Astrocyte (in vitro differentiated cells and primary cell): Measurements from ENCODE around the gene ALX4. TPM values are rescaled to one million over a fixed set of nuclear protein-coding genes. Genes with fewer than 3 reads are reported as not detected.

Experiments used
- DNase-seq: peaks from one replicate; pipeline ENCODE4 v3.0.0-alpha.2; 2010; ENCODE audit warnings: low read depth
- FAIRE-seq: peaks from 2 replicates; lab custom pipeline; 2011; peaks lifted over from hg19 to GRCh38; lab: Jason Lieb, UNC
- H2AFZ ChIP-seq: 2 replicates; pipeline ENCODE4 v1.6.0; 2012; ENCODE audit warnings: low read depth, low read length, inconsistent platforms
- H3K27ac ChIP-seq: 2 replicates; pipeline ENCODE4 v1.5.1; 2011; ENCODE audit warnings: low read depth, low read length, inconsistent platforms
- H3K27me3 ChIP-seq: 2 replicates; pipeline ENCODE4 v1.6.0; 2011; ENCODE audit warnings: low read length, inconsistent platforms; ENCODE audit not compliant: insufficient read depth
- H3K36me3 ChIP-seq: 2 replicates; pipeline ENCODE4 v1.5.1; 2011; ENCODE audit warnings: low read length, inconsistent platforms; ENCODE audit not compliant: insufficient read depth
- H3K4me1 ChIP-seq: 2 replicates; pipeline ENCODE4 v1.5.1; 2011; ENCODE audit warnings: low read length, inconsistent platforms; ENCODE audit not compliant: insufficient read depth
- H3K4me2 ChIP-seq: 2 replicates; pipeline ENCODE4 v1.6.0; 2012; ENCODE audit warnings: low read length, inconsistent platforms
- H3K4me3 ChIP-seq: 2 replicates; pipeline ENCODE4 v1.5.1; 2011; ENCODE audit warnings: low read depth, mild to moderate bottlenecking, low read length, inconsistent platforms; ENCODE audit not compliant: insufficient read depth
- H3K79me2 ChIP-seq: 2 replicates; pipeline ENCODE4 v1.6.0; 2012; ENCODE audit warnings: mild to moderate bottlenecking, low read length, inconsistent platforms; ENCODE audit not compliant: insufficient read depth
- H3K9ac ChIP-seq: 2 replicates; pipeline ENCODE4 v1.6.0; 2012; ENCODE audit warnings: mild to moderate bottlenecking, low read length, inconsistent platforms
- H3K9me3 ChIP-seq: 2 replicates; pipeline ENCODE4 v1.5.1; 2012; ENCODE audit warnings: low read depth, mild to moderate bottlenecking, low read length, inconsistent platforms; ENCODE audit not compliant: insufficient read depth
- H4K20me1 ChIP-seq: 2 replicates; pipeline ENCODE4 v1.6.0; 2012; ENCODE audit warnings: low read length, inconsistent platforms; ENCODE audit not compliant: insufficient read depth
- H3K27ac Mint-ChIP-seq: one replicate; pipeline ENCODE4 v1.8.0; 2021; ENCODE audit warnings: mild to moderate bottlenecking, mixed read lengths; ENCODE audit not compliant: unreplicated experiment
- H3K27me3 Mint-ChIP-seq: one replicate; pipeline ENCODE4 v1.8.0; 2021; ENCODE audit warnings: low read depth, mixed read lengths; ENCODE audit not compliant: unreplicated experiment
- H3K36me3 Mint-ChIP-seq: one replicate; pipeline ENCODE4 v1.8.0; 2021; ENCODE audit warnings: low read depth, mixed read lengths; ENCODE audit not compliant: unreplicated experiment
- H3K4me1 Mint-ChIP-seq: one replicate; pipeline ENCODE4 v1.8.0; 2021; ENCODE audit warnings: low read depth, mixed read lengths; ENCODE audit not compliant: unreplicated experiment
- H3K4me3 Mint-ChIP-seq: one replicate; pipeline ENCODE4 v1.8.0; 2021; ENCODE audit warnings: mild to moderate bottlenecking, moderate library complexity, mixed read lengths; ENCODE audit not compliant: unreplicated experiment
- H3K9me3 Mint-ChIP-seq: one replicate; pipeline ENCODE4 v1.8.0; 2021; ENCODE audit warnings: mild to moderate bottlenecking, mixed read lengths; ENCODE audit not compliant: unreplicated experiment
- CTCF ChIP-seq: IDR thresholded peaks from 2 replicates; pipeline ENCODE4 v1.5.1; 2011; ENCODE audit warnings: low read depth, mild to moderate bottlenecking, inconsistent platforms, low read length, moderate library complexity; ENCODE audit not compliant: insufficient read depth
- EZH2 ChIP-seq: IDR thresholded peaks from 2 replicates; pipeline ENCODE4 v1.6.1; 2012; ENCODE audit warnings: mild to moderate bottlenecking, low read length, inconsistent platforms; ENCODE audit not compliant: insufficient read depth
- total RNA-seq: library from RNA; stranded (reverse); gene quantifications from 2 replicates; pipeline ENCODE4 v1.2.1, GENCODE V29; 2021

The ALX4 gene
- total RNA-seq, 1 donor from 2014 or later: not detected

GRCh38 chr11:44255406-44256071 is 54.4 kb downstream of the ALX4 start:
- Histone ChIP-seq H3K4me2 (no peak overlapping the region), H4K20me1 (no peaks in the 10 kb centered on the region), H3K27ac (no peak overlapping the region), H3K9me3 (no peaks in the 10 kb centered on the region), H2AFZ (no peak overlapping the region), H3K36me3 (no peaks in the 10 kb centered on the region), H3K4me3 (no peak overlapping the region), H3K9ac (no peak overlapping the region), H3K27me3 (no peaks in the 10 kb centered on the region), H3K79me2 (no peaks in the 10 kb centered on the region), H3K4me1 (no peaks in the 10 kb centered on the region)
- no peak for TF ChIP-seq EZH2
- TF ChIP-seq CTCF: no peak
- Mint-ChIP-seq H3K27ac (no peak overlapping the region), H3K4me1 (peaks cover 3% of the 10 kb centered on the region), H3K36me3 (peaks cover 4% of the 10 kb centered on the region), H3K4me3 (no peak overlapping the region), H3K27me3 (peaks cover 2% of the 10 kb centered on the region), H3K9me3 (peaks cover 18% of the 10 kb centered on the region)
- DNase-seq: no peak
- no peak for FAIRE-seq

- H3K27ac Mint-ChIP-seq: no peak overlapping the region
- no peak for DNase-seq
- peaks cover 16% of the 10 kb centered on the region for H3K9me3 Mint-ChIP-seq
- H3K4me1 ChIP-seq: no peaks in the 10 kb centered on the region
- H3K27me3 Mint-ChIP-seq: no peaks in the 10 kb centered on the region
- peaks cover 9% of the 10 kb centered on the region for H3K36me3 Mint-ChIP-seq
- H3K4me1 Mint-ChIP-seq: peaks cover 2% of the 10 kb centered on the region
- no peak overlapping the region for H3K4me2 ChIP-seq
- no peak for FAIRE-seq
- no peak for TF ChIP-seq EZH2
- no peak for TF ChIP-seq CTCF
- H3K36me3 ChIP-seq: no peaks in the 10 kb centered on the region
- no peaks in the 10 kb centered on the region for H3K9me3 ChIP-seq
- no peaks in the 10 kb centered on the region for H3K79me2 ChIP-seq
- H4K20me1 ChIP-seq: no peaks in the 10 kb centered on the region
- H3K4me3 ChIP-seq: no peak overlapping the region
- H2AFZ ChIP-seq: no peak overlapping the region
- H3K27ac ChIP-seq: no peak overlapping the region
- no peaks in the 10 kb centered on the region for H3K27me3 ChIP-seq
- no peak overlapping the region for H3K9ac ChIP-seq
- no peak overlapping the region for H3K4me3 Mint-ChIP-seq
Observed at GRCh38 chr11:44252999-44253602, 56.8 kb downstream of the ALX4 start.

- Histone ChIP-seq H3K4me2 (no peak overlapping the region), H3K4me1 (peaks cover 2% of the 10 kb centered on the region), H3K4me3 (no peak overlapping the region), H4K20me1 (no peaks in the 10 kb centered on the region), H3K79me2 (no peaks in the 10 kb centered on the region), H3K9ac (no peak overlapping the region), H2AFZ (no peak overlapping the region), H3K27me3 (no peaks in the 10 kb centered on the region), H3K9me3 (no peaks in the 10 kb centered on the region), H3K36me3 (no peaks in the 10 kb centered on the region), H3K27ac (no peak overlapping the region)
- TF ChIP-seq EZH2 (no peak), CTCF (no peak)
- Mint-ChIP-seq H3K4me1 (peaks cover 2% of the 10 kb centered on the region), H3K27ac (no peak overlapping the region), H3K9me3 (peaks cover 16% of the 10 kb centered on the region), H3K4me3 (no peak overlapping the region), H3K36me3 (peaks cover 9% of the 10 kb centered on the region), H3K27me3 (no peaks in the 10 kb centered on the region)
- no peak for DNase-seq
- FAIRE-seq: no peak
Observed at GRCh38 chr11:44250421-44250820, 59.5 kb downstream of the ALX4 start.
